Suppressor macrophage (primary cell): ENCODE measurements around the gene MTRFR.

Source experiments
- DNase-seq, 4 experiments: peaks; one replicate each; pipeline ENCODE4 v3.0.0-alpha.2; 2020 to 2022

The MTRFR gene

DNA sequence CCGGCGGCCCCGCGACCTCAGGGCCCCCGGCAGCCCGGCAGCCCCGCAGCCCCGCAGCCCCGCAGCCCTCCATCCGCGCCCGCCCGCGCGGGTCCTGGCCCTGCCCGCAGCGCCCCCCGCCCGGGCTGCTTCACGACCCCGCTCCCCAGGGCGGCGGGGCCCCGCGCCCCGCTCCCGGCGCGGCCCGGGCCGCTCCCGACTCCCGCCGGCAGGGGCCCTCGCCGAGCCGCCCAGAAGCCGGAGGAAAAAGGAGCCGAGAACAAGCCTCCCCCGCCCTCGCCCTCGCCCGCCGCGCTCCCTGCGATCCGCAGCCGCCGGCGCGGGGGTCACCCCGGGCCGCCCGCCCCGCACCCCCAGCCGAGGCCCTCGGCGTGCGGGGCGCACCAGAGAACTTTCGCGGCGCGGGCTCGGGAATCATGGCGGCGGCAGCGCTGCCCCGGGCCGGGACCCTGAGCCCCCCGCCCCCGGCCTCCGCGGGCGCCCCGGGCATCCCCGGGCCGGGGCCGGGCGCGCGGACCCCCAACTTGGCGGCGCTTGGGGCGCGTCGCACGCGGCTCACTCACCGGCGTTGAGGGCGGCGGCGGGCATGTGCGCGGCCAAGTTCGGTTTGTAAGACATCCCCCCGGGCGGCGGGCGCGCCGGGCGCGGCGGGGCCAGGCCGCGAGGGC is 37.9 kb downstream of the MTRFR start:
- DNase-seq = peak; percentile 75 to 92 (median 84)

GRCh38 chr12:123273166-123273565 is 39.9 kb downstream of the MTRFR start:
- DNase-seq = no peak

DNA sequence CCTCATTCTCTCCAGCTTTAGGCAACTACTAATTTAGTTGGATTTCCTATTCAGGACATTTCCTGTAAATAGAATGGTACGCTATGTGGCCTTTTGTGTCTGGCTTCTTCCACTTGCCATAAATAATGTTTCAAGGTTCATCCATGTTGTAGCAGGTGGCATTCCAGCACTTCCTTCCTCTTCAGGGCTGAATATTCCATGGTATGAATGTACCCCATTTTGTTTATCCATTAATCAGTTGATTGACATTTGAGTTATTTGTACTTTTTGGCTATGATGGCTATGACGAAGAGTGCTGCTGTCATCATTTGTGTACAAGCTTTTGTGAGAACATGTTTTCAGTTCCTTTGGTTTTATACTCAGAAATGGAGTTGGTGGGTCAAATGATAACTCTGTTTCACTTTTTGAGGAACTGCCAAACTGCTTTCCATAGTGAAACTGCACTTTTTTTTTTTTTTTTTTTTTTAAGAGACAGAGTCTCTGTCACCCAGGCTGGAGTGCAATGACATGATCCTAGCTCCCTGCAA is 44.9 kb downstream of the MTRFR start:
- DNase-seq = peak; percentile 58 to 90 (median 78)

DNA sequence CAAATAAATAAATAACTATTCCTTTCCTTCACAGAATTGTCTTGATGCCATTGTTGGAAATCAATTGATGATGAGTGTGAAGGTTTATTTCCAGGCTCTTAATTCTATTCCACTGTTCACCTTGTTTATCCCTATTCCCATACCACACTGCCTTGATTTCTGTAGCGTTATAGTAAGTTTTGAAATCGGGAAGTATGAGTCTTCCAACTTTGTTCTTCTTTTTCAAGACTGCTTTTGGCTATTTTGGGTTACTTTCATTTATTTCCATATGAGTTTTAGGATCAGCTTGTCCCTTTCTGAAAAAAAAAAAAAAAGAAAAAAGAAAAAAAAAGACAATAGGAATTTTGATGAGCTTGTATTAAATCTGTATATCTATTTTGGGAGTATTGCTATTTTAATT is 47.7 kb downstream of the MTRFR start:
- DNase-seq = peak in 3 of 4 experiments; percentile 15 to 53 (median 46)

DNA sequence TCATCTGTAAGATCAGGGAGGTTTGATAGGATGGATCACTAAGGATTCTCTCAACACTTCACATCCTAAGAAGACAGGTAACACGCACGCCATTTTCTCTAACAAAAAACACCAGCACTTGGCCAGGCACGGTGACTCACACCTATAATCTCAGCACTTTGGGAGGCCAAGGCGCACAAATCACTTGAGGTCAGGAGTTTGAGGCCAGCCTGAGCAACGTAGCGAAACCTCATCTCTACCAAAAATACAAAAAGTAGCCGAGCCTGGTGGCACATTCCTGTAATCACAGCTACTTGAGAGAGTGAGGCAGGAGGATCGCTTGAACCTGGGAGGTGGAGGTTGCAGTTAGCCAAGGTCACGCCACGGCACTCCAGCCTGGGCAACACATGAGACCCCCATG is 48.9 kb downstream of the MTRFR start:
- DNase-seq = no peak

GRCh38 chr12:123283461-123283860 is 50.2 kb downstream of the MTRFR start:
- peak in 2 of 4 experiments; percentile 19 to 20 for DNase-seq

GRCh38 chr12:123284669-123285068 is 51.4 kb downstream of the MTRFR start:
- no peak for DNase-seq

DNA sequence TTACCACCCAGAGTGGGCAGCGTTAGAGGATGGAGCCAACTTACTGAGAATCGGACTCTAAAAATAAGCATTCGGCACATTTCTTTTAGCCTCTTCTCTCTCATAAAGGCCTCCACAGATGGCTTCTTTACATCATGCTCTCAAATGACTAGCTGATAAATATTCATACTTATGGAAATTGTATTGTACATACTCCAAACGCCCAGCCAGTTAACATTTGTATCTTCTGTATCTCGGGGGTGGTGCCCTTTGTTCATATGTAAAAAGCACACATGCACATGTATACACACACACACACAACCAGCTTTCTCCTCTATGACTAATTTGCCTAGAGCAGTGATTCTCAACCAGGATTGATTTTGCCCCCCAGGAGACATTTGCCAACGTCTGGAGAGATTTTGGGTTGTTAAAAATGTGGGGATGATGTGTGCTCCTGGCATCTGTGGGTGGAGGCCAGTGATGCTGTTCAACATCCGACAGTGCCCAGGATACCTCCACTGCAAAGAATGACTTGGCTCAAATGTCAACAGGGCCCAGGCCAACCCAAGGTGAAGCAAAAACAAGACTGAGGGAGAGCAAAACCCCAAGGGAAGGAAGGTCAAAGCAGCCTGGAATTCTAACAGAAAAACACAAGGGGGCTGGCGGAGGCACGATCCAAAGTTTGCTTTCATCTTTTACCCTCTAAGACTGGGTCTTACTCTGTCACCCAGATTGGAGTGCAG is 53.6 kb downstream of the MTRFR start:
- DNase-seq = no peak

DNA sequence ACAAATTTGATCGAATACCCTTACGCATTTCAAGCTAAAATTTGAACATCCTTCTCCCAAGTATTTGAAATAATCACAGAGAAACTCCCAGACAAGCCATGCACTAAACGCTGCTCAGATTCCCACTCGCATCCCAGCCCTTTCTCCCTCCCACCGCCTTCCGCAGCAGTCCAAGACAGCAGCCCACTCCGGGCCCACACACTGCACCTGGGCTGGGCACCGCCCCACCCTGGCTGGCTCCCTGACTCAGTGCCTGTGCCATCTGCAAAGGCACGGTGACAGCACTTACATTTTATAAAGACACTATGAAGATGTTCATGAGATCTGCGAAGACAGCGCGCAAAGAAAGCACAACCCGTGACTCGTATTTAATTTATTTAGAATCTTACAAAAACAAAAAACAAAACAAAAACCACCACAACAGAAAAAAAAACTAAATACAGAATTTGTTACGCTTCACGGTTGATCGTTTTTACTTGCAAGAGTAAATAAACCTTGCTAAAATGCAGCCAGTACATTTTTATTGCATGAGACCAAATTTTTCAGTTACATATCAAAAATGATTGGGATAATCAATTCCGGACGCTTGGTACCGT is 55.6 kb downstream of the MTRFR start:
- DNase-seq = no peak

DNA sequence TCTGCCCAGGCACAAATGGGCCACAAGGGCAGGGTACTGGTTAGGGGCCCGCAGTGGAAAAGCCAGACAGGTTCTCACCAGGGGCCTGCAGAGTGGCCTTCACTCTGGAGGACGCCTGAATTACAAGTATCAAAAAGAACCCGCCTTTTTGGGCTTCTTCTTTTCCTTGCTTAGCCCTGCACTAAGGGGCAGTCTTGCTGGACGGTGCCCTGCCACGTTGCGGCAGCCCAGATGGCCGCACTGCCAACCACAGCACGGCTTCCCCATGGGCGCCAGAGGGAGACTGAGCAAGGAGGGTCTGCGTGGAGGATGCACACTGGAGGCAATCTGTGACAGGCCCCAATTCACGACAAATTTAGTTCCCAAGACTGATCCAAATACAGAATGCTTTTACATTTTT is 56.7 kb downstream of the MTRFR start:
- no peak for DNase-seq

- no peak for DNase-seq
These were observed 60.0 kb downstream of the MTRFR start for GRCh38 chr12:123293178-123293760.

GRCh38 chr12:123305136-123305535 is 71.9 kb downstream of the MTRFR start:
- DNase-seq = no peak

DNA sequence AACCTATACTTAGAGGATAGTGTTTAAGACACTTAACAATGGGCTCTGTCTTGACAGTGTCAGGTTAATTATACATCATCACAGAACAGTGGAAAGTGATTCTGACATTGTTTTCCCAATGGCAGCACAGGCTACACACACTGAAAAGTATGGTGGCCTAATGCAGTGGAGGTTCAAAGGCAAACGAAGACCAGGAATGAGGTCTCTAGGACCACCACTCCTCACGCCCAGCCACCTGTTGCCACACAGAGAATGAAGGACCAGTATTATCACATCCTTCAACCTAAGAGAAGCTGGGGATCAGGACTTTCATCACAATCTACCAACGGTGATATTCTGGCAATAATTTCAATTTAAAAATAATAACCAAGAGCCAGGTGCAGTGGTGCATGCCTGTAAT is 73.0 kb downstream of the MTRFR start:
- no peak for DNase-seq
